ENCODE results near the gene DLG2.

DNA sequence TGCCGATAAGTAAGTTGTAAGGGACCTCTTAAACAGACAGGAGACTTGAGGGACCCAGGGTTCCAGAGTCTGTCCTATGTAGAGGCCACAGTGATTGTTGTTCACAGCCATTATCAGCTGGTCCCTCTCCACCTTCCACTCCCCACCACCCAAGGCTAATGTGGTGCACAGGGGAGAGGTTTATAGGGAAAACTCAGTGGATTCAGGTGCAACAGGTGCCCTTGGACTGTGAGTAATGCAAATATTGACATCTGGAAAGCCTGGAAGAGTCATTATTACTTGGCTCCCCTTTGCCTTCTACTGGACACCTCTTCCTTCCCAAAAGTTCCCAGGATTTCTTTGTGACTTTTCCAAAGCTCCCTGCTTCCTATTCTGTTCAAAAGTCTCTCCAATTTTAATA is 1899.9 kb downstream of the DLG2 start:
- TF ChIP-seq, protein P1, sequence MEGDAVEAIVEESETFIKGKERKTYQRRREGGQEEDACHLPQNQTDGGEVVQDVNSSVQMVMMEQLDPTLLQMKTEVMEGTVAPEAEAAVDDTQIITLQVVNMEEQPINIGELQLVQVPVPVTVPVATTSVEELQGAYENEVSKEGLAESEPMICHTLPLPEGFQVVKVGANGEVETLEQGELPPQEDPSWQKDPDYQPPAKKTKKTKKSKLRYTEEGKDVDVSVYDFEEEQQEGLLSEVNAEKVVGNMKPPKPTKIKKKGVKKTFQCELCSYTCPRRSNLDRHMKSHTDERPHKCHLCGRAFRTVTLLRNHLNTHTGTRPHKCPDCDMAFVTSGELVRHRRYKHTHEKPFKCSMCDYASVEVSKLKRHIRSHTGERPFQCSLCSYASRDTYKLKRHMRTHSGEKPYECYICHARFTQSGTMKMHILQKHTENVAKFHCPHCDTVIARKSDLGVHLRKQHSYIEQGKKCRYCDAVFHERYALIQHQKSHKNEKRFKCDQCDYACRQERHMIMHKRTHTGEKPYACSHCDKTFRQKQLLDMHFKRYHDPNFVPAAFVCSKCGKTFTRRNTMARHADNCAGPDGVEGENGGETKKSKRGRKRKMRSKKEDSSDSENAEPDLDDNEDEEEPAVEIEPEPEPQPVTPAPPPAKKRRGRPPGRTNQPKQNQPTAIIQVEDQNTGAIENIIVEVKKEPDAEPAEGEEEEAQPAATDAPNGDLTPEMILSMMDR (IDR thresholded peaks at IDR 0.05; ENCODE audit: low read depth, low read length, missing input control), result no peak
- no peak for TF ChIP-seq FOXA2 (IDR thresholded peaks at IDR 0.05)
- TF ChIP-seq GABPA (IDR thresholded peaks at IDR 0.05 in 1 of 2, conservative IDR thresholded peaks at IDR 0.05 in 1 of 2), result no peak
- TF ChIP-seq RAD21 (IDR thresholded peaks at IDR 0.05), result no peak
- no peak for TF ChIP-seq YY1 (IDR thresholded peaks at IDR 0.05)
- TF ChIP-seq, protein P2, sequence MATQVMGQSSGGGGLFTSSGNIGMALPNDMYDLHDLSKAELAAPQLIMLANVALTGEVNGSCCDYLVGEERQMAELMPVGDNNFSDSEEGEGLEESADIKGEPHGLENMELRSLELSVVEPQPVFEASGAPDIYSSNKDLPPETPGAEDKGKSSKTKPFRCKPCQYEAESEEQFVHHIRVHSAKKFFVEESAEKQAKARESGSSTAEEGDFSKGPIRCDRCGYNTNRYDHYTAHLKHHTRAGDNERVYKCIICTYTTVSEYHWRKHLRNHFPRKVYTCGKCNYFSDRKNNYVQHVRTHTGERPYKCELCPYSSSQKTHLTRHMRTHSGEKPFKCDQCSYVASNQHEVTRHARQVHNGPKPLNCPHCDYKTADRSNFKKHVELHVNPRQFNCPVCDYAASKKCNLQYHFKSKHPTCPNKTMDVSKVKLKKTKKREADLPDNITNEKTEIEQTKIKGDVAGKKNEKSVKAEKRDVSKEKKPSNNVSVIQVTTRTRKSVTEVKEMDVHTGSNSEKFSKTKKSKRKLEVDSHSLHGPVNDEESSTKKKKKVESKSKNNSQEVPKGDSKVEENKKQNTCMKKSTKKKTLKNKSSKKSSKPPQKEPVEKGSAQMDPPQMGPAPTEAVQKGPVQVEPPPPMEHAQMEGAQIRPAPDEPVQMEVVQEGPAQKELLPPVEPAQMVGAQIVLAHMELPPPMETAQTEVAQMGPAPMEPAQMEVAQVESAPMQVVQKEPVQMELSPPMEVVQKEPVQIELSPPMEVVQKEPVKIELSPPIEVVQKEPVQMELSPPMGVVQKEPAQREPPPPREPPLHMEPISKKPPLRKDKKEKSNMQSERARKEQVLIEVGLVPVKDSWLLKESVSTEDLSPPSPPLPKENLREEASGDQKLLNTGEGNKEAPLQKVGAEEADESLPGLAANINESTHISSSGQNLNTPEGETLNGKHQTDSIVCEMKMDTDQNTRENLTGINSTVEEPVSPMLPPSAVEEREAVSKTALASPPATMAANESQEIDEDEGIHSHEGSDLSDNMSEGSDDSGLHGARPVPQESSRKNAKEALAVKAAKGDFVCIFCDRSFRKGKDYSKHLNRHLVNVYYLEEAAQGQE (IDR thresholded peaks at IDR 0.05), result no peak
- TF ChIP-seq EGR1 (IDR thresholded peaks at IDR 0.05; ENCODE audit: low read depth in 2 of 2), result no peak
- no peak for TF ChIP-seq RXRA (IDR thresholded peaks at IDR 0.05)
- no peak for TF ChIP-seq JUND (IDR thresholded peaks at IDR 0.05)
- TF ChIP-seq, protein P3, sequence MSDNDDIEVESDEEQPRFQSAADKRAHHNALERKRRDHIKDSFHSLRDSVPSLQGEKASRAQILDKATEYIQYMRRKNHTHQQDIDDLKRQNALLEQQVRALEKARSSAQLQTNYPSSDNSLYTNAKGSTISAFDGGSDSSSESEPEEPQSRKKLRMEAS (IDR thresholded peaks at IDR 0.05), result no peak
